HG03520 (cell line): ENCODE measurements around the gene REEP1.

Experiments used
- ATAC-seq: cut with Tn5 transposase; IDR thresholded peaks from one replicate; pipeline ENCODE4 v1.9.1; 2021; ENCODE audit warnings: mild to moderate bottlenecking, moderate library complexity; ENCODE audit not compliant: unreplicated experiment

Gene REEP1

DNA sequence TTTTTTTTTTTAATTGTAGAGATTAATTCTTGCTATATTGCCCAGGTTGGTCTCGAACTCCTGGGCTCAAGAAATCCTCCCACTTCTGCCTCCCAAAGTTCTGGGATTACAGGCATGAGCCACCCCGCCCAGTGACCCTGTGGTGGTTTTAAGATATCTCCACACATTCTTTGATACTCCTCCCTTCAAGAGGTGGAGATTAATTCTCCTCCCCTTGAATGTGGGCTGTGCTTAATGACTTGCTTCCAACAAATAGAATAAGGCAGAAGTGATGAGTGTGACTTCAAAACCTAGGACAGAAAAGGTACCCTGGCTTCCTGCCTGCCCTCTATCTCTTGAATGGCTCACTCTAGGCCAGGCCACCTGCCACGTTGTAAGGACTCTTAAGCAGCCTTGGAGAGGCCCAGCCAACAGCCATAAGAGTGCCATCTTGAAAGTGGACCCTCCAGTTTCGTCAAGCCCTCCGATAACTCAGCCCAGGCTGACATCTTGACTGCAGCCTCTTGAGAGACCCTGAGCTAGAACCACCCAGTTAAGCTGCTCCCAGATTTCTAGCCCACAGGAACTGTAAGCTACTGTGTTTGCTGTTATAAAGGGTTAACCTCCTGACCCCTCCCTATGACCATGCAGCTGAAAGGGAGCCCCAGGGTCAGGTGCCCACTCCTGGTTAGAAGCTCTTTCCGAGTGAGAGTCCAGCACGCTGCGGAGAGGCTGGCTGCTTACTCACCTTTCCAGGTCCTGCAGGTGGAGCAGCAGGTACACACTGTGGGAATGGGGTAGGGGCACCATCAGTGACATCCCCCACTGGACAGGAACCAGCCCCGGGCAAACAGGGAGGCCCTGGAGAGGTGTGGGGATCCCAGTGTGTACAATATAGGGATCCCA lies 110.5 kb downstream of the REEP1 start:
- ATAC-seq: no peak

DNA sequence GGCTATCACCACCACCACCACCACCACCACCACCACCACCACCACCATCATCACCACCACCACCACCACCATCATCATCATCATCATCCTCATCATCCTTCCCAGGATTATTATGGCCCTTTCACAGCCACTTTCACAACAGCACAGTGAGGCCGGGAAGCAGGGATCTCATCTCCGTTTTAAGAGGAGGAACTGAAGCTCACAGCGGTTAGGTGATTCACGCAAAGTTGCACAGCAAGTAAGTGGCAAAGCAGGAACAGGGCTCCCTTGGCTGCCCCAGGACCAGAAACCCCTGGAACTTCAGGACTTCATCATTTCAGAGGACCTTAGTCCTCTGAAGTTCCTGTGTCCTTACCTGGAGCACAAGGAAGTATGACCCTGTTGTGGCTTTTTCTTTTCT lies 111.4 kb downstream of the REEP1 start:
- no peak for ATAC-seq

DNA sequence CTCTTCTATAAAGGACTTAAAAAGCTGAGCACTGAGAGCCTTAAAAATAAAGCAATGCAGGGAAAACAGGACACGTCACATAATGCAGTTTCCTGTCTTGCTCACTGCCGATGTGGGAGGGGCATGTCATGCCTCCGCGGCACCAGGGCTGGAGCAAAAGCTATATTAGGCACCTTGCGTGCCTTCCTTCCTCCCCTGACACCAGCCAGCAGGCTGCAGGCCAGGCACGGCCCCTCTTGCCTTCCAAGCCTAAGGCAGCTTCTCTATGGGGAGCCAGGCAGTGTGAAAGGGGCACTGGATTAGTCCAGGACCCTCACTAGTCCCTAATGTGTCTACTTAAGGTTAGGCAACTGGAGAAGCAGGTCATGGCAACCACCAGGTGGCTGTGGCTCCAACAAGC lies 111.8 kb downstream of the REEP1 start:
- ATAC-seq: peak; percentile 59

DNA sequence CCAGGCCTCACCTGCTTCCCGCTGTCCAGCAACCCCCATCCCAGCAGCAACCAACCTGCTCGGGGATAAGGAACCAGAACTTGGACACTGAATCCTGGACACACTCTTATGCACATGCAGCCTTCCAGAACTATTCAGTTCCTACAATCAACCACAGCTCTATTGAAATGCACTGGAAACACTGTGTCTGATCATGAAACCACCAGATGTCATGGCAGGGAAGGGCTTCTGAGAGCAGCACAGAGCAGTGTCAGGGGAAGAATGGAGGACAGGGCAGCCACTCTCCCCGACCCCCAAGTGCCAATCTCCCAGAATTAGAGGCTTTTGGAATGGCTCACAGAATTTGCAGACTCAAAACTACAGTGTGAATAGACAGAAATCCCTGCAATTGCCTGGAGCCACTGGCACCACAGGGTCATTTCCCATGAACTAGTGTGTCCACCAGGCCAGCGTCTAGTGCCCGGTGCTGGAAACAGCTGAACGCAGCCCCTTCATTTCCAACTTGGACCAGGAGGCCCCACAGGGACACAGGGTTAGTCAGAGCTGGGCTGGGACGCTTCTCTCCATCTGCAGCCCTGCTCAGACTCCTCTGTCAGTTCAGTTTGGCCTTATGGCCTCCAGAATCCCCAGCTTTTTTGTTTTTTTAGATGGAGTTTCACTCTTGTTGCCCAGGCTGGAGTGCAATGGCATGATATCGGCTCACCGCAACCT lies 112.6 kb downstream of the REEP1 start:
- ATAC-seq: no peak

DNA sequence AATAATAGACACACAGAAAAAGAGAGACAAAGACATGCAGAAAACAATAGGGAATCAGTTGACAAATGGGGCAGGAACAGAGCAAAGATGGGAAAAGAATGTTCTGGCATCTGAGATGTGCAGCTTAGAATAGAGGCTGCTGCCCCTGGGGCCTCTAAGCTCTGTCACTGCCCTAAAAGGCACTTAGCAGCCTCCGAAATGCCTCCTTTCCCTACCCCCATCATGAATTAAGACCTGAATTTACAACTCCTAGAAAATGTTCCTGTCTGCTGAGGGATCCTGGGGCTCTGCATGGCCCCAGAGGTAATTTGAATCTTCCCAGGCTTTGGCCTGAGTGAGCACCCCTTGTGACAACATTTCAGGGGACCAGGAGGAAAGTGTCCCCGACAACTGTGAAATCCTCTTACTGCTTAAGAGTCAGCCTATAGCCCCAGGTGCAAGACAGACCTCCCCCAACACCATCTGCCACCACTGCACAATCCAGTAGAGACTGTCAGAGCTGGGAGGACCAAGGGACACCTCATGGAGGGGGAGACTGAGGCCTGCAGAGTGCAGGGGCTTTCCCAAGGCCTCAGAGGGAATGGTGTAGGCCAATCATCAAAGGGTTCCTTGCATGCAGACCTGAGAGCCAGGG lies 113.4 kb downstream of the REEP1 start:
- ATAC-seq: no peak

DNA sequence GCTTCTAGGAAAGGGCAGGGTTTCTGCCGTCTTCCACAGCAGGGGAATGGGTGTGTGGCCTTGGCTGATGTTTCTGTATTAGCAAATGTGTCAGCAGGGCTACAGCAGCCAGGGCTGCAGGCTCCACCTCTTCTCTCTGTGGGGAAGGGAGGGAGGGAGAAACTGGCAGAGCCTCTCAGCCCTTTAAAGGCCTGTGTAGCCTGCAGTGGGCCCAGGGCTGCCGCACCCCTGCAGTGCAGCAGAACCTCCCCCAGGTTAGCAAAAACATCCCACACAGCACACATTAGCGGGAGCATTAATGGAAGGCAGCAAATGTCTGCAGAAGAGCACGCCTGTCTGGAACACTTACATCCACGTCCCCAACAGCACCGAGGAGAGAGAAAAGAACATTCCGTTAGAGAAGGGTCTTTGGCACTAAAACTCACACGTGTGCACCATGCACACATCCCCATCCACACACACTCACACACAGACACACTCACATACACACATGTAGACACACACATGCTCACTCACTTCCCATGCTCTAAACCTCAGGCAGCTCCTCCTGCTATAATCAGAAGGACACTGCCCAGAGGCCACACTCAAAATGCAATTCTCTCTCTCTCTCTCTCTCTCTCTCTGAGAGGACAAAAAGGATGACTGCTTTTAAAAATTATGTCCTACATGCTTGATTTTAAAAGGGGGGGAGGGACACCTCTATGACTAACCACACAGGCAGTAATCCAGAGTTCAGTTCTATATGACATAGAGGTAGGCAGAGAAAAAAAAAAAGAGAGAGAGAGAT lies 114.1 kb downstream of the REEP1 start:
- no peak for ATAC-seq

DNA sequence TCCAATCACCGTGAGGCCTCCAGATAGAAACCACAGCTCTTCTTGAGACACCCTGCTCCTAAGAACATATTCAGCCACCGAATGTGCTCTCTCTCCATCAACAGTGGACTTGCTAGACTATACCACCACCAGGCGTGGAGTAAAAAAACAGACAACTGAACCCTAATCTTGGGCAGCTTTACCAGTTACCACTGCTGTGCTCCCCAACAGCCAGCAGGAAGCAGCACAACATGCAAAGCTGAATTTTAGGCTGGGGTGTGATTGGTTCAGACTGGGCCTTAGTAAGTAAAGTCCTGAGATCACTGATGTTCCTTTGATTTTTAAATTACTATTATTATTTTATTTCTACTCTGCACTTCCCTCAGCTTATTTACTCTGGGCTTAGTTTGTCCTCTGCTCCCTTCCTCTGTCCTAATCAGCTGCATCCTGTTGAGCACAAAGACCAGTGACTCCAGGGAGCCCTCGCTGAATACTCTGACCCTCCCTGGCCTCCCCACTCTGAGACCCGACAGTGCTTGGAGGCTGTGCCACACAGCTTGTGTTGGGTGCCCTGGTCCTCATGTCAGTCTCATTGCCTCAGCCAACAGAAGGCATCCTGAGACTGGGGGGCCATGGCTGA lies 116.3 kb downstream of the REEP1 start:
- no peak for ATAC-seq

DNA sequence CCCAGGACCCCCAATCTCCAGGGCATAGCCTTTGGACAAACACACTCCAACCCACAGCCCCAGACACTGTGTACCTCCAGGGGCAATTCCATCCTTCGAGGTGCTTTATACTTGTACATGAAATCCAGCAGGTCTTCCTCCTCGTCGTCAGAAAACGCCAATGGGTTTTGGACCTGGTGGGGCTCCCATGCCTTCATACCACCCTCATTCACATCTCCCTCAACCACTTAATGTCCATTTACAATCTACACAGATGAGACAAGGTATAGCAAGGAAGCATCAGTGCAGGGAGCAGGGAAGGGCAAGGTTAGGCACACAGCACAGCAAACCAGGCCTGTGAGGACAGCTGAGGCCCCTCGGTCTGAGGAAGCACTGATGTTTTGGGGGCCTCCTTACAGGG lies 117.5 kb downstream of the REEP1 start:
- ATAC-seq: no peak

DNA sequence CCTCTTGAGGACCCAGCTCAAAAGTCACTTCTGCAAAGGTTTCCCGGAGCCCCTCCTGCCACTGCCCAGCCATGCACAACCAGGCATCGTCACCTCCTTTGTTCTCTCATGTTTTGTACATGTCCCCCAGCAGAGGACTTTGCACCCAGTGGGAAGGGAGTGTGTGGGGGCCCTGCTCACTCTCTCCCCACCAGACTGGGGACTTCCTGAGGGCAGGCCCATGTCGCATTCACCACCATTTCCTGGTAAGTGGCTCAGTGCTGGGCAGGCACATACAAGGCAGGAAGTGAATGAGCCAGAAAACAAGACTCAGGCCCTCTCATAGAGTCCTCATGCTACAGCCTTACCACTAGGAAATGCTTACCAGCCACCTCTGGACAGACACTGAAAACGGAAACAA lies 119.3 kb downstream of the REEP1 start:
- ATAC-seq: no peak

DNA sequence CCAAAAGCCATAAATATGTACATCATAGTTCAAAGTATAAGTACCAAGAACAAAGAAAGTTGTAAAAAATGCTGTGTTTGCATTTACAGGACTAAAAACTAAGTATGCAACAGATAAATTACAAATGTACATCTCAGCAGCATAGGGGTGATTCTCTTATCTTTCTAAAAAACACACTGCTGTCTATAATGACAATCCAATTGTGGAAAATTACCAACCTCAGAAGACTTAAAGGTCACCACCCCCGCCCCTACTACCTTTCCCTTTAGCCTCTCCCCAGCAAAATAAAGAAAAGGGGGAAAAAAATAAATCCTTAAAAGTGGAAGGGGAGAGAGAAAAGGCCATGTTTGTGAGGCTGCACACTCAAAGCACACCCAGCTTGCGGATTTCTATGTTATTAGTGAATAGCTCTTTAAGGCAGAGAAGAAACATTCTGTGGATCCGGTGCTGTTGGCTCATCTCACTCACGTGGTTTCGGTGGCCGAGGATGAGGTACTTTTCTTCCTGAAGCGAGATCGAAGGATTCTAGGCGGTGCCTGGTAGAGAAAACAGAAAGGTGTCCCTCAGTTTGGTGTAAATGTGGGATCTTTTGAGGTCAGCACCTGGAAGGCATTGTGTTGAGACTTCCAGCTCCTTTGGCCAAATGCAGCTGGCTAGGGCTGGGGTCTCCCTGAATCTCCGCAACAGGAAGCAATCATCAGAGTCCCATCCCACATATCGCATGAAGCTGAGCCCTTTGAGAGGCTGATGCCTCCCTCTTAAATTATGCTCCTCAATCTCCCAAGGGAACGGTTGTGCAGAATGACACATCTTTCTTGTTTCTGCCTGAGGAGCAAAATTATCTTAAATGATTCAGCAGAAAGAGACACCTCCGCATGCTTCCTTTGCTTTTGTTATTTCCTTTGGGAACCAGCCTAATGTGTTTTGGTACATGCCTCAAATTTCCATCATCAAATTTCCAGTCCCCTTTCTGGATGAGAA lies 120.6 kb downstream of the REEP1 start:
- no peak for ATAC-seq

DNA sequence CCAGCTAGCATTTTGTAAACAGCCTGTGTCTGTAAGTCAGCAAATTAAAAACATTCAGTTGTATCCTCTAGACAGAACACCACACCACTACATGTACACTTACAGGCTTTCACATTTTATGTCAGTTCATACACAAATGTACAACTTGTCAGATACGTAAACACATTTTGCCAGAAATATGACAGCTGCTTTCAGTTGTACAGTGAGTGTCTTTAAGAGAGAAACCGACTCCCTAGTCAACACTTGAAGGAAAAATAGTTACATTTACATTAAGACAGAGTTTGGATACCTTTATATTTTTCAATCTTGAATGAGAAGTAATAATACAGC lies 123.0 kb downstream of the REEP1 start:
- no peak for ATAC-seq

DNA sequence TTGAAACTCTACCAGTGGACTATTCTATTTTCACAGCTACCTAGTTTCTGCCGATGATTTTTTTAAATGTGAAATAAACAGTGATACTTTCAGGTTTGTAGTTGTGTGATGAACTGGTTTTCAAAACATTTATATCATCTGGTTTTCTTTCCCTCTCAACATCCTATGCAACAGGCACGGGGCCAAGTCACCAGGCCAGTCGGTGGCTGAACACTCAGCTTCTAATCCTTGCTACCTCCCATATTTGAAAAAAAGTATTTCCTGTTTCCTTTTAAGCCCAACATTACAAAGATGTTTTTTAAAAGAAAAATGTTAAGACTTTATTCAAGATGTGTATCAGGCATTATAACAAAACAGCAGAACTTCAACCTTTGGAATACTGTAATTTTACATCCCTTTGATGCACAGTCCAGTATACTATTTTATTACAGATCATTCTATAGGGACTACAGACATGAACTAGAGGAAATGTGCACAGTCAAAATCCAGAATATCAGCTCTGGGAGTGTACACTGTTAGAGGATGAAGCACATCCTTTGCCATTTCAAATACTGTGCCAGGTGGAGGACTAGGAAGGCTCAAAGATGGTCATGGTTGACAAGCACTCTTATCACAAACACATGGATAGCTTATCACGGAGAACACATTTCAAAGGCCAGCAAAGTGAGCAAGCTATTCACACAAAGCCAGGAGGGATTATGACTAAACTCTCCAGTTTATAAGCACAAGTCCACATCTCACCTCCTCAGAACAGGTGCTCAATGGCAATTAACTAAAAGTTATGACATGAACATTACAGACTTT lies 123.5 kb downstream of the REEP1 start:
- ATAC-seq: no peak

DNA sequence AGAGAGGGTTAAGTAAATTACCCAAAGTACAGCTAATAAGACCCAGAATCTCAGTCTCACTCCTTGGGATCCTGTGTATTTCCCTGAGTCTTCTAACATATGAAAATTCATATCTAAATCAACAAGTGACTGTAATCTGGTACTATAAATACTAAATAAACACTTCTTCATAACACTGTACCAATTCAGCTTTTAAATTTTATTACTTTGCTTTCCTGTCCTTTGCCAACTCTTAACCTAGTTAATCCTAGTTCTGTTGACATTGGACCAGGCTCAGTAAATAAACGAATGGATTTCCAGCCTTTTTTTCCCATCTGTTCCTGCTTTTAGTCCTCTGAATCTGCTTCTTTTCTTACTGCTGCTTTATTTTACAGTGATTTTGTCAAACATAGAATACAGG lies 124.4 kb downstream of the REEP1 start:
- ATAC-seq: no peak

DNA sequence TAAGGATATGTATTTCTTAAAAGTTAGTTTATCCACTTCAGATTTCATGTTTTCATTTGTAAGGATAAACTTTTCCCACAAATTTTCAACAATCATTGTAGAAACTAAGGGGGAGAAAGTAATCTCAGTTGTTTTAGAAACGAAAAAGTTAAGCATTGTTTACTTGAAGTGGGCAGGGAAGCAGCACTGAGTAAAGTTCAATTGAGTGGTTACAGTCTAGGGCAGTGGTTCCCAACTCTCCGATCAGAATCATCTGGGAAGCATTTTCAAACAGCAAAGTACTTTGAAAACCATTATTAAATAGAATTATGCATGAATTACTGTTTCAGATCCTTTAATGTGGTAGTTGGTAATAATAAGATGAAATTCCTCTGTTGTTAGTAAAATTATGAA lies 125.6 kb downstream of the REEP1 start:
- no peak for ATAC-seq

DNA sequence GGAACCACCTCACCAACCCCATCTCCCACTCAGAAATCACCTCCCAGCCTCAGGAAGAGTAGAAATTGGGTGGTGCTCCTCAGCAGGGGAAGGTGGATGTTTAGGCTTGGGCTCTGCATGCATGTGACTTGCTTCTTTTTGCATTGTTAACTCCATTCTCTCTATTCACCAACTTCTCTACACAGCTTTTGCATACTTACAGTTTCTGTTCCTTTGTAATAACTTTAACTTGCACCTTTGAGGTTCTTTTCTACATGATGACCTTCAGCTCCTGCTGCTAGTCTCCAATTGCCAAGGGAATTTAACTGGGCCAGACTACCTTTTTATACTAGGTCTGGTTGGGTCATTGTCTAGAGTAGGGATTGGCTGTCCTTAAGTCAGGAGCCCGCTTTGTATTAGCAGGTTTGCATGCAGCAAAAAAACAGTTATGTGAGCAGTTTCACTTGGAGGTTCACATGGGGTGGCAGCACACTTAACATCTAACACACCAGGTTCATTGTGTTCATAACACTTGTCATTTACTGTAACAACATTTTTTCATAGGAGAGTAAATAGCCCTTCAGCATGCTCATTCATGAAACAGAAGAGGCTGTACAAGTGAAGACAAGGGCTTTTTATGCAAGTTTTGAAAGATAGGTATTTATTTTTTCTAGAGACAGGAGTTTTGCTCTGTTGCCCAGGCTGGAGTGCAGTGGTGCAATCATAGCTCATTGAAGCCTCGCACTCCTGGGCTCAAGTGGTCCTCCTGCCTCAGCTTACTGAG lies 126.2 kb downstream of the REEP1 start:
- ATAC-seq: no peak

DNA sequence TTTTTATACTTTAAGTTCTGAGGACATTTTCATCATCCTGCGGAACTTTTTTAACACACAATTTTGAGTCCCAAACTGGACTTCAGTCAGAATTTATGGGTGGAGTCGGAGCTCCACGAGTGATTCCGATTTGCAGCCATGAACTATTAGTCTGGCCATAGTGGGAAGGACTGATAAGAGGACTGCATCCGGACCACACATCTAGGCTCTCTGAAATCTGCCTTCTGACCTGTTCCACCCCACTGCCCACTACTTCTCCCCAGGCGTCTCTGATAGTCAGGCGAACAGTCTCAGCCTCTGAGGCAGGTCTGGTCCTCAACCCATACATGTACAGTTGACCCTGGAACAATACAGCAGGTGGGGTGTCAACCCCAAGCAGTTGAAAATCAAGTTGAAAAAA lies 133.0 kb downstream of the REEP1 start:
- ATAC-seq: no peak

DNA sequence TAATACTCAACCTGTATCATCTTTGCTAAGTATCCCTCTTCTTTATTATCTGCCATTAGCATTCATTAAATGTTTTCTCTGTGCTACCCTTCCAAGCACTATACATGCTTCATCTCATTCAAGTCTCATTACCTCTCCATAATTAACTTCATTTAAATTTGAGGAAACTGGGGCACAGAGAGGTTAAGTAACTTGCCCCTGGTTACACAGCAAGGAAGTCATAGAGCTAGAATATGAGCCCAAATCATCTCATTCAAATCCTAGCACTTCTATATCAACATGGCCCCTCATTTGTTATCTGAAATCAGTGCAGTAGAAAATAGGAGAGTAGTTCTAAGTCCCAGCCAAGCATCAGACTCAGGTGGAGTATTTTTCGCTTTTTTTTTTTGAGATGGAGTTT lies 133.8 kb downstream of the REEP1 start:
- no peak for ATAC-seq

DNA sequence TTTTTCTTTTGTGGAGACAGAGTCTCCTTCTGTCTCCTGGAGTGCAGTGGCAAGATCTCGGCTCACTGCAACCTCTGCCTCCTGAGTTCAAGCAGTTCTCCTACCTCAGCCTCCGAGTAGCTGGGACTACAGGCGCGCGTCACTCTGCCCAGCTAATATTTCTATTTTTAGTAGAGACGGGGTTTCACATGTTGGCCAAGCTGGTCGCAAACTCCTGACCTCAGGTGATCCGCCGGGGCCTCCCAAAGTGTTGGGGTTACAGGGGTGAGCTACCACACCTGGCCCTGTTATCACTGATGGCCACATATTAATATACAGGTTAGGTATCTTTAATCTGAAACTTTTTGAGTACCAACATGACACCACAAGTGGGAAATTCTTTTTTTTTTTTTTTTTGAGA lies 134.7 kb downstream of the REEP1 start:
- no peak for ATAC-seq
